WTC11 (cell line): ENCODE data around the gene RUNX1.

ENCODE experiments used
- CREM ChIP-seq: sonication (generic); formaldehyde crosslinking; IDR thresholded peaks from 2 replicates; pipeline ENCODE4 v1.8.1; 2022; ENCODE audit warnings: mild to moderate bottlenecking, missing genetic modification reagents, moderate library complexity
- NR2C2 ChIP-seq: sonication (generic); formaldehyde crosslinking; IDR thresholded peaks from 2 replicates; pipeline ENCODE4 v1.8.0; 2022; ENCODE audit warnings: mild to moderate bottlenecking, missing genetic modification reagents
- TEAD4 ChIP-seq: sonication (generic); formaldehyde crosslinking; IDR thresholded peaks from 2 replicates; pipeline ENCODE4 v1.8.0; 2022; ENCODE audit warnings: mild to moderate bottlenecking, missing genetic modification reagents
- ZNF232 ChIP-seq: sonication (generic); formaldehyde crosslinking; IDR thresholded peaks from 2 replicates; pipeline ENCODE4 v1.8.0; 2022; ENCODE audit warnings: mild to moderate bottlenecking, missing genetic modification reagents
- ZNF263 ChIP-seq: sonication (generic); formaldehyde crosslinking; IDR thresholded peaks from 2 replicates; pipeline ENCODE4 v1.8.1; 2022; ENCODE audit warnings: low read depth, mild to moderate bottlenecking, moderate library complexity, missing genetic modification reagents
- TF ChIP-seq, protein P1 (sequence below): fragments of 200-600 bp; IDR thresholded peaks from 2 replicates; pipeline ENCODE4 v1.8.0; 2022; ENCODE audit warnings: antibody characterized with exemption
- TF ChIP-seq, protein P2 (sequence below): sonication (generic); formaldehyde crosslinking; IDR thresholded peaks from 2 replicates; pipeline ENCODE4 v1.8.0; 2022; ENCODE audit warnings: mild to moderate bottlenecking, missing genetic modification reagents
- TF ChIP-seq, protein P3 (sequence below): sonication (generic); formaldehyde crosslinking; IDR thresholded peaks from 2 replicates; pipeline ENCODE4 v1.8.0; 2022; ENCODE audit warnings: missing genetic modification reagents
- TF ChIP-seq, protein P4 (sequence below): sonication (generic); formaldehyde crosslinking; IDR thresholded peaks from 2 replicates; pipeline ENCODE4 v1.8.0; 2022; ENCODE audit warnings: mild to moderate bottlenecking, missing genetic modification reagents
- TF ChIP-seq, protein P5 (sequence below): fragments of 250-450 bp; sonication (Bioruptor Pico); IDR thresholded peaks from 2 replicates; pipeline ENCODE4 v2.1.2; 2022; ENCODE audit warnings: mild to moderate bottlenecking, moderate library complexity

DNA sequence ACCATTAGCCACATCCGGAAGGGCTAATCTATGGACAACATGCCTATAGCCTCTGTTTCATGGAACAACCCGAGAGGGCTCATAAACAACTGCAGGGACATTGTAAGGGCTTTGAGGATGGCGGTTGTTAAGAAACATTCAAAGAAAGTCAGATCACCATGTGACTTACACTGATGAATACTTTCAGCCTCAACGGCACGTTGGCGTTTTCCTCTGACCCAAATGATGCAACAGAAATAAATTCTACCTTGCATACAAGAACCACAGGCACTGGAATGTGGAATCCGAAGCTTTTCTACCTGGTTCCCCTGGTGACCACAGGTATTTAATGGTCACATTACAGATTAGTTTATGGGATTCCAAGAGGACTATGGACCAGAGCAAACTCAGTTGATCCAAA is 273.3 kb downstream of the RUNX1 start:
- TF ChIP-seq, protein P1, sequence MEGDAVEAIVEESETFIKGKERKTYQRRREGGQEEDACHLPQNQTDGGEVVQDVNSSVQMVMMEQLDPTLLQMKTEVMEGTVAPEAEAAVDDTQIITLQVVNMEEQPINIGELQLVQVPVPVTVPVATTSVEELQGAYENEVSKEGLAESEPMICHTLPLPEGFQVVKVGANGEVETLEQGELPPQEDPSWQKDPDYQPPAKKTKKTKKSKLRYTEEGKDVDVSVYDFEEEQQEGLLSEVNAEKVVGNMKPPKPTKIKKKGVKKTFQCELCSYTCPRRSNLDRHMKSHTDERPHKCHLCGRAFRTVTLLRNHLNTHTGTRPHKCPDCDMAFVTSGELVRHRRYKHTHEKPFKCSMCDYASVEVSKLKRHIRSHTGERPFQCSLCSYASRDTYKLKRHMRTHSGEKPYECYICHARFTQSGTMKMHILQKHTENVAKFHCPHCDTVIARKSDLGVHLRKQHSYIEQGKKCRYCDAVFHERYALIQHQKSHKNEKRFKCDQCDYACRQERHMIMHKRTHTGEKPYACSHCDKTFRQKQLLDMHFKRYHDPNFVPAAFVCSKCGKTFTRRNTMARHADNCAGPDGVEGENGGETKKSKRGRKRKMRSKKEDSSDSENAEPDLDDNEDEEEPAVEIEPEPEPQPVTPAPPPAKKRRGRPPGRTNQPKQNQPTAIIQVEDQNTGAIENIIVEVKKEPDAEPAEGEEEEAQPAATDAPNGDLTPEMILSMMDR = no peak
- TF ChIP-seq ZNF232 (CRISPR knock-in tag) (no peak), NR2C2 (CRISPR knock-in tag) (no peak), CREM (CRISPR knock-in tag) (no peak), ZNF263 (CRISPR knock-in tag) (no peak), TEAD4 (CRISPR knock-in tag) (no peak)
- TF ChIP-seq, protein P2, sequence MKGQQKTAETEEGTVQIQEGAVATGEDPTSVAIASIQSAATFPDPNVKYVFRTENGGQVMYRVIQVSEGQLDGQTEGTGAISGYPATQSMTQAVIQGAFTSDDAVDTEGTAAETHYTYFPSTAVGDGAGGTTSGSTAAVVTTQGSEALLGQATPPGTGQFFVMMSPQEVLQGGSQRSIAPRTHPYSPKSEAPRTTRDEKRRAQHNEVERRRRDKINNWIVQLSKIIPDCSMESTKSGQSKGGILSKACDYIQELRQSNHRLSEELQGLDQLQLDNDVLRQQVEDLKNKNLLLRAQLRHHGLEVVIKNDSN (CRISPR knock-in tag) = no peak
- TF ChIP-seq, protein P3, sequence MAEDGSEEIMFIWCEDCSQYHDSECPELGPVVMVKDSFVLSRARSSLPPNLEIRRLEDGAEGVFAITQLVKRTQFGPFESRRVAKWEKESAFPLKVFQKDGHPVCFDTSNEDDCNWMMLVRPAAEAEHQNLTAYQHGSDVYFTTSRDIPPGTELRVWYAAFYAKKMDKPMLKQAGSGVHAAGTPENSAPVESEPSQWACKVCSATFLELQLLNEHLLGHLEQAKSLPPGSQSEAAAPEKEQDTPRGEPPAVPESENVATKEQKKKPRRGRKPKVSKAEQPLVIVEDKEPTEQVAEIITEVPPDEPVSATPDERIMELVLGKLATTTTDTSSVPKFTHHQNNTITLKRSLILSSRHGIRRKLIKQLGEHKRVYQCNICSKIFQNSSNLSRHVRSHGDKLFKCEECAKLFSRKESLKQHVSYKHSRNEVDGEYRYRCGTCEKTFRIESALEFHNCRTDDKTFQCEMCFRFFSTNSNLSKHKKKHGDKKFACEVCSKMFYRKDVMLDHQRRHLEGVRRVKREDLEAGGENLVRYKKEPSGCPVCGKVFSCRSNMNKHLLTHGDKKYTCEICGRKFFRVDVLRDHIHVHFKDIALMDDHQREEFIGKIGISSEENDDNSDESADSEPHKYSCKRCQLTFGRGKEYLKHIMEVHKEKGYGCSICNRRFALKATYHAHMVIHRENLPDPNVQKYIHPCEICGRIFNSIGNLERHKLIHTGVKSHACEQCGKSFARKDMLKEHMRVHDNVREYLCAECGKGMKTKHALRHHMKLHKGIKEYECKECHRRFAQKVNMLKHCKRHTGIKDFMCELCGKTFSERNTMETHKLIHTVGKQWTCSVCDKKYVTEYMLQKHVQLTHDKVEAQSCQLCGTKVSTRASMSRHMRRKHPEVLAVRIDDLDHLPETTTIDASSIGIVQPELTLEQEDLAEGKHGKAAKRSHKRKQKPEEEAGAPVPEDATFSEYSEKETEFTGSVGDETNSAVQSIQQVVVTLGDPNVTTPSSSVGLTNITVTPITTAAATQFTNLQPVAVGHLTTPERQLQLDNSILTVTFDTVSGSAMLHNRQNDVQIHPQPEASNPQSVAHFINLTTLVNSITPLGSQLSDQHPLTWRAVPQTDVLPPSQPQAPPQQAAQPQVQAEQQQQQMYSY (CRISPR knock-in tag) = no peak
- TF ChIP-seq, protein P4, sequence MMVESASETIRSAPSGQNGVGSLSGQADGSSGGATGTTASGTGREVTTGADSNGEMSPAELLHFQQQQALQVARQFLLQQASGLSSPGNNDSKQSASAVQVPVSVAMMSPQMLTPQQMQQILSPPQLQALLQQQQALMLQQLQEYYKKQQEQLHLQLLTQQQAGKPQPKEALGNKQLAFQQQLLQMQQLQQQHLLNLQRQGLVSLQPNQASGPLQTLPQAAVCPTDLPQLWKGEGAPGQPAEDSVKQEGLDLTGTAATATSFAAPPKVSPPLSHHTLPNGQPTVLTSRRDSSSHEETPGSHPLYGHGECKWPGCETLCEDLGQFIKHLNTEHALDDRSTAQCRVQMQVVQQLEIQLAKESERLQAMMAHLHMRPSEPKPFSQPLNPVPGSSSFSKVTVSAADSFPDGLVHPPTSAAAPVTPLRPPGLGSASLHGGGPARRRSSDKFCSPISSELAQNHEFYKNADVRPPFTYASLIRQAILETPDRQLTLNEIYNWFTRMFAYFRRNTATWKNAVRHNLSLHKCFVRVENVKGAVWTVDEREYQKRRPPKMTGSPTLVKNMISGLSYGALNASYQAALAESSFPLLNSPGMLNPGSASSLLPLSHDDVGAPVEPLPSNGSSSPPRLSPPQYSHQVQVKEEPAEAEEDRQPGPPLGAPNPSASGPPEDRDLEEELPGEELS (CRISPR knock-in tag) = no peak
- TF ChIP-seq, protein P5, sequence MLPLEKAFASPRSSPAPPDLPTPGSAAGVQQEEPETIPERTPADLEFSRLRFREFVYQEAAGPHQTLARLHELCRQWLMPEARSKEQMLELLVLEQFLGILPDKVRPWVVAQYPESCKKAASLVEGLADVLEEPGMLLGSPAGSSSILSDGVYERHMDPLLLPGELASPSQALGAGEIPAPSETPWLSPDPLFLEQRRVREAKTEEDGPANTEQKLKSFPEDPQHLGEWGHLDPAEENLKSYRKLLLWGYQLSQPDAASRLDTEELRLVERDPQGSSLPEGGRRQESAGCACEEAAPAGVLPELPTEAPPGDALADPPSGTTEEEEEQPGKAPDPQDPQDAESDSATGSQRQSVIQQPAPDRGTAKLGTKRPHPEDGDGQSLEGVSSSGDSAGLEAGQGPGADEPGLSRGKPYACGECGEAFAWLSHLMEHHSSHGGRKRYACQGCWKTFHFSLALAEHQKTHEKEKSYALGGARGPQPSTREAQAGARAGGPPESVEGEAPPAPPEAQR (CRISPR knock-in tag) = no peak
